ENCODE results near the gene ZNF92.
"Not testable (repeated sequence)": the region's sequence is repeated elsewhere in the genome, so short reads cannot be mapped to it uniquely, and the experiment has no call there.

The ZNF92 gene

DNA sequence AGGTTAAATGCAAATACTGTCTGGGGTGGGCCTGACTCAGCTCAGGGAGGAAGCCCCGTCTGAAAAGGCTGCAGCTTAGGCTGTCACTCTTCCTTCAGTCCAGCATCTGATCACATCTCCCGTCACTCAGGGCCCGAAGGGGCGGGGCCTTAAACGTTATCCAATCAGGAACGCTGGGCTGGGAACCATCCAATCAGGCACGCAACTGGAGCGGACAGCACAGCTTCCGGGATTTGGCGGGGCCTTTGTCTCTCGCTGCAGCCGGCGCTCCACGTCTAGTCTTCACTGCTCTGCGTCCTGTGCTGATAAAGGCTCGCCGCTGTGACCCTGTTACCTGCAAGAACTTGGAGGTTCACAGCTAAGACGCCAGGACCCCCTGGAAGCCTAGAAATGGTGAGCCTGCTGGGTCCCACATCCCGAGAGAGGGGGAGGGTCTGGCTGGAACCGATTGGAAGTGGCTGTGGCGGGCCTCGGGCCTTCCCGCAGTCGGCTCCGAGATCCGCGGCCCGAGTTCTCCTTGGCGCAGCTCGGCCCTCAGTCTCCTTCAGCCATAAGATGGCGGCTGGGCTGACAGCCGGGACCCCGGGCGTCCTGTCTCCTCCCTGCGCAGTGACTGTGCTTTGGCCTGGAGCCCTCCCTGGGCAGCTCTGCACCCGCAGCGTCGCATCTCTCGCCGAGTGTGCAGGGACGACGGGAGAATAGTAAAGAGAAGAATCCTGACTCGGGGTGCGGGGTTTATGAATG is at the start of gene ZNF92:
Gene ZNF92, plus strand, starts transcription at position 248 of the 744 bp plus-strand sequence. Its CDS starts 143 bp downstream, at position 391.
- DNase-seq (ENCODE audit: low read depth) = peak; percentile 96
- H3K4me3 ChIP-seq (ENCODE audit: low read depth, low read length) = peak within 1 kb of the TSS; percentile 95
- TF ChIP-seq, protein P1, sequence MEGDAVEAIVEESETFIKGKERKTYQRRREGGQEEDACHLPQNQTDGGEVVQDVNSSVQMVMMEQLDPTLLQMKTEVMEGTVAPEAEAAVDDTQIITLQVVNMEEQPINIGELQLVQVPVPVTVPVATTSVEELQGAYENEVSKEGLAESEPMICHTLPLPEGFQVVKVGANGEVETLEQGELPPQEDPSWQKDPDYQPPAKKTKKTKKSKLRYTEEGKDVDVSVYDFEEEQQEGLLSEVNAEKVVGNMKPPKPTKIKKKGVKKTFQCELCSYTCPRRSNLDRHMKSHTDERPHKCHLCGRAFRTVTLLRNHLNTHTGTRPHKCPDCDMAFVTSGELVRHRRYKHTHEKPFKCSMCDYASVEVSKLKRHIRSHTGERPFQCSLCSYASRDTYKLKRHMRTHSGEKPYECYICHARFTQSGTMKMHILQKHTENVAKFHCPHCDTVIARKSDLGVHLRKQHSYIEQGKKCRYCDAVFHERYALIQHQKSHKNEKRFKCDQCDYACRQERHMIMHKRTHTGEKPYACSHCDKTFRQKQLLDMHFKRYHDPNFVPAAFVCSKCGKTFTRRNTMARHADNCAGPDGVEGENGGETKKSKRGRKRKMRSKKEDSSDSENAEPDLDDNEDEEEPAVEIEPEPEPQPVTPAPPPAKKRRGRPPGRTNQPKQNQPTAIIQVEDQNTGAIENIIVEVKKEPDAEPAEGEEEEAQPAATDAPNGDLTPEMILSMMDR (conservative IDR thresholded peaks at IDR 0.05; ENCODE audit: low read depth, low read length) = no peak

DNA sequence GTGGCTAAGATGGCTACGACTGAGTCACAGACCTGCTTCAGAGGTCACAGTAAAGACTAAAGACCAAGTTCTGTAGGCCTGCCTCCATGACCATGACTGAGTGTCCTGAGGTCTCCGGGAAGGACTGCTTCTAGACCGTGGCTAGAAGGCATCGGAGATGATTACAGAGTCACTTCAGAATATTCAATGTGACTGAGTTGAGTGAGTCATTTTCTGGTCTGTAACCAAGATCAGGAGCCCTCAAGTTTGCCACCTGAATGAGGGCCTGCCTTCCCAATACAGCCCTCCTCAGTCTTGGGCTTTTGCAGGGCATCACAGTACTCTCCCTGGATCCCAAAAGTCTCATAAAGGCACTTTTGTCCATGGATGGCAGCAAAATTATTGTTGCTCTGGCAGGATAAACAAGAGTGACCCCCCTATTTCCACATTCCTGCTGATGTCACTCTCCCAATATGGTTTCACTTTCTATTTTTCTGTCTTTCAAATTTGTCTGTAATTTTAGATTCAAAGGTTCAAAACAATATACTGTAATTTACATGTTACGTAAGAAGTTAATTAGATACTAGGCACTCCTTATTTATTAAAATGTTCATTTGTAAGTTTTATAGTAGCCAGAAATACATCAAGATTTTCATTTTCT is 47.7 kb upstream of the ZNF92 start:
- H3K4me3 ChIP-seq (ENCODE audit: low read depth, low read length) = no peak overlapping the region
- TF ChIP-seq, protein P1 (conservative IDR thresholded peaks at IDR 0.05; ENCODE audit: low read depth, low read length) = no peak
- peak; percentile 41 for DNase-seq (ENCODE audit: low read depth)

DNA sequence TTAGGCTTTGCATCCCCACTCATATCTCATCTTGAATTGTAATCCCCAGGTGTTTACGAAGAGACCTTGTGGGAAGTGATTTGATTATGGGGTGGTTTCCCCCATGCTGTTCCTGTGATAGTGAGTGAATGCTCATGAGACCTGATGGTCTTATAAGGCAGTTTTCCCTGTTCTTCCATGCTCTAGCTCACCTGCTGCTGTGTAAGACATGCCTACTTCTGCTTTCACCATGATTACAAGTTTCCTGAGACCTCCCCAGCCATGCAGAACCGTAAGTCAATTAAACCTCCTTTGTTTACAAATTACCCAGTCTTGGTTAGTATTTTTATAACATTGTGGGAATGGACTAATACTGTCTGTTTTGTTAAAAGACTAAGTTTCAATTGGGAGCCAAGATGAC is 35.3 kb upstream of the ZNF92 start:
- TF ChIP-seq, protein P1 (conservative IDR thresholded peaks at IDR 0.05; ENCODE audit: low read depth, low read length) = no peak
- no peak for DNase-seq (ENCODE audit: low read depth)
- H3K4me3 ChIP-seq (ENCODE audit: low read depth, low read length) = no peak overlapping the region

DNA sequence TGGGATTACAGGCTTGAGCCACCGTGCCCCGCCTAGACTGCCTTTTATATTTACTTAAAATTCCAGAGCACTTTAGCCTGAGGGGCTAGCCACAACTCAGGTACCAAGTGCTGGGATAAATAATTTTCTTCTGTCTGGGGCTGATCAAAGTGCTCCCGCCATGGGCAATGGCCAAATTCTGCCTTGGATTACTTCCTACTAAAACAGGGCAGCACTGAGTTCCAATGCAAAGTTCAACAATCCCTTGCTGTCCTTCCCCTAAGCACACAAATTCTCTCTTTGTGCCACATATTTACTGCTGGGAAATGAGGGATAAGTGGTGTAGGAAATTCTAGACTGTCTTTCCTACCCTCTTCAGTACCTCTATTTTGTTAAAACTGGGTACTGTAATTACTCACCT is 34.4 kb upstream of the ZNF92 start:
- H3K4me3 ChIP-seq (ENCODE audit: low read depth, low read length) = no peak overlapping the region
- TF ChIP-seq, protein P1 (conservative IDR thresholded peaks at IDR 0.05; ENCODE audit: low read depth, low read length) = no peak
- no peak for DNase-seq (ENCODE audit: low read depth)

DNA sequence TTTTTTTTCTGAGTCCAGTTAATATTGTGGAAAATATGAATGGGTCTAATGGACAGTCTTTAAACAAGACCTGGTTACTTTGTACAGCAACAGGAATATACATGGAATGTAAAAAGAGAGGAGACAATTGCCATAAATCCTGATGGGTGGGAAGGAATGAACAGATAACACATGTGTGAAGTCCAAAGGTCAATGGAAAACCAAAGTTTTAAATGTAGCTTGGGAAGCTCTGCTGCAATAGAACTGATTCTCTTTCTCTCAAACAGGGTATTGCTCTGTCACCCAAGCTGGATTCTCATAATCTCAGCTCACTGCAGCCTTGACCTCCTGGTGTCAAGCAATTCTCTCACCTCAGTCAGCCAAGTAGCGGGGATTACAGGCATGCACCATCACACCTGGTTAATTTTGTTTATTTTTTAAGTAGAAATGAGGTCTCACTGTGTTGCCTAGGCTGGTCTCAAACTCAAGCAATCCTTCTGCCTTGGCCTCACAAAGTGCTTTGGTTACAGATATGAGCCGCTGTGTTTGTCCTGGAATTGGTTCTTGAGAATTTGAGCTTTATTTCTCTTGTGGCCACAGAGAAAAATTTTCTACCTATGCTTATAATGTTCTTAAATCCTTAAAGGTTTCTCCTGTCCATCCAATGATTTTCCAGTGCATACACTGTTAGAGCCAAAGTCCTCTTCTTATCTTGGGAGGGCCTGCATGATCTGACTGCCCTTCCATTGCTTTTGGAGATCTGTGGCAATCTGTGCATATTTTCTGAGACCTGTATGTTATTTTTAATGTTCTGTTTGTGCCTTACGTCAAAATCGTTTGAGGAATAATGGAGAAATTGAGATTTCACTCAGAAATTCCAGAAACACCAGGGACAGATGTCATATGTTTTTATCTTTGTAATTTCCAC is 30.7 kb upstream of the ZNF92 start:
- no peak for DNase-seq (ENCODE audit: low read depth)
- TF ChIP-seq, protein P1 (conservative IDR thresholded peaks at IDR 0.05; ENCODE audit: low read depth, low read length) = no peak
- H3K4me3 ChIP-seq (ENCODE audit: low read depth, low read length) = no peak overlapping the region

DNA sequence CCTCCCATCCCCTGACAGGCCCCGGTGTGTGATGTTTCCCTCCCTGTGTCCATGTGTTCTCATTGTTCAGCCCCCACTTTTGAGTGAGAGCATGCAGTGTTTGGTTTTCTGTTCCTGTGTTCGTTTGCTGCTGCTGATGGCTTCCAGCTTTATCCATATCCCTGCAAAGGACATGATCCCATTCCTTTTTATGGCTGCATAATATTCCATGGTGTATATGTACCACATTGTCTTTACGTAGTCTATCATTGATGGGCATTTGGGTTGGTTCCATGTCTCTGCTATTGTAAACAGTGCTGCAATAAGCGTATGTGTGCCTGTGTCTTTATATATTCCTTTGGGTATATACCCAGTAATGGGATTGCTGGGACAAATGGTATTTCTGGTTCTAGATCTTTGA is 29.1 kb upstream of the ZNF92 start:
- H3K4me3 ChIP-seq (ENCODE audit: low read depth, low read length); DNase-seq (ENCODE audit: low read depth): not testable (repeated sequence)

DNA sequence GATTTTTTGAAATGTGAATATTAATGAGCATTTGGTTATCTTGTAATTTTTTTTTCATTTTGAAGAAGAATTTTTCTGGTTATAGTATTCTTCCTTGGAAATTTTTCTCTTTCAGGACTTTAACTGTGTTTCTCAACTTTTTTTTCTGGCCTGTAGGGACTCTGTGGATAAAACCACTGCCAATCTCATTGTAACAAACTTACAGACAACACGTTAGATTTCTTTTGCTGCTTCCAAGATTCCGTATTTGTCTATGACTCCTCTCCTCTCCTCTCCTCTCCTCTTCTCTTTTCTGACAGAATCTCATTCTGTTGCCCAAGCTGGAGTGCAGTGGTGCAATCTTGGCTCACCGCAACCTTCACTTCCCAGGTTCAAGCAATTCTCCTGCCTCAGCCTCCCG is 19.4 kb upstream of the ZNF92 start:
- no peak overlapping the region for H3K4me3 ChIP-seq (ENCODE audit: low read depth, low read length)
- DNase-seq (ENCODE audit: low read depth) = no peak
- TF ChIP-seq, protein P1 (conservative IDR thresholded peaks at IDR 0.05; ENCODE audit: low read depth, low read length) = no peak

All from choroid plexus epithelial cell (primary cell).